Adrenal gland (tissue), 5 donors: ENCODE measurements around the gene REEP3.

Experiments
- POLR2A ChIP-seq, 2 donors: fragments of 450-650 bp; IDR thresholded peaks; one replicate each; pipeline ENCODE4 v1.6.1; 2017; ENCODE audit warnings: antibody characterized with exemption in 2 of 2, mild to moderate bottlenecking in 2 of 2, moderate library complexity in 1 of 2
- TF ChIP-seq, protein P1 (sequence below), 6 experiments: fragments of 450-650 bp in 4 of 6; fragments of 200-600 bp in 2 of 6; sonication (generic) in 1 of 6; IDR thresholded peaks; 1 replicate in 5 of 6; 2 replicates in 1 of 6; pipeline versions ENCODE4 v1.5.1 to v1.8.0; 2016 to 2021; ENCODE audit warnings: antibody characterized with exemption in 6 of 6, mild to moderate bottlenecking in 2 of 6, moderate library complexity in 1 of 6
- donor health status: DM: no; HTN: no; CAD: no.

DNA sequence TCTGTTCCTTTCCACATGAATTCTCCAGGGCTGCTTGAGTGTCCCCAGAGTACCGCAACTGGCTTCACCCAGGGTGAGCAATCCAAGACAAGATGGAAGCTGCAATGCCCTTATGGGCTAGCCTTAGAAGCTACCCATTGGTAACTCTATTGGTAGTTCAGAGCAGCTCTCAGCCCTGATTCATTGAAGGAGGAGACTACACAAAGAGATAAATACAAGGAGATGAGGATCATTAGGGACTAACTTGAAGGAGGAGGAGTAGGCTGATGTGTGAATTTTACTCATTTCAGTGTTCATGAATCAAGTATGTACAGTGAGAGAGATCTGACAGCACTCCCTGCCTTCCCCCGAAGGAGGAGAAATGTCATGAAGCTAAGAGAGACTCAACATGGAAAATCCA is 124.0 kb downstream of the REEP3 start:
- TF ChIP-seq, protein P1, sequence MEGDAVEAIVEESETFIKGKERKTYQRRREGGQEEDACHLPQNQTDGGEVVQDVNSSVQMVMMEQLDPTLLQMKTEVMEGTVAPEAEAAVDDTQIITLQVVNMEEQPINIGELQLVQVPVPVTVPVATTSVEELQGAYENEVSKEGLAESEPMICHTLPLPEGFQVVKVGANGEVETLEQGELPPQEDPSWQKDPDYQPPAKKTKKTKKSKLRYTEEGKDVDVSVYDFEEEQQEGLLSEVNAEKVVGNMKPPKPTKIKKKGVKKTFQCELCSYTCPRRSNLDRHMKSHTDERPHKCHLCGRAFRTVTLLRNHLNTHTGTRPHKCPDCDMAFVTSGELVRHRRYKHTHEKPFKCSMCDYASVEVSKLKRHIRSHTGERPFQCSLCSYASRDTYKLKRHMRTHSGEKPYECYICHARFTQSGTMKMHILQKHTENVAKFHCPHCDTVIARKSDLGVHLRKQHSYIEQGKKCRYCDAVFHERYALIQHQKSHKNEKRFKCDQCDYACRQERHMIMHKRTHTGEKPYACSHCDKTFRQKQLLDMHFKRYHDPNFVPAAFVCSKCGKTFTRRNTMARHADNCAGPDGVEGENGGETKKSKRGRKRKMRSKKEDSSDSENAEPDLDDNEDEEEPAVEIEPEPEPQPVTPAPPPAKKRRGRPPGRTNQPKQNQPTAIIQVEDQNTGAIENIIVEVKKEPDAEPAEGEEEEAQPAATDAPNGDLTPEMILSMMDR (IDR thresholded peaks at IDR 0.05), result no peak
- no peak for TF ChIP-seq POLR2A (IDR thresholded peaks at IDR 0.05)
